ENCODE data around the gene SERGEF.

DNA sequence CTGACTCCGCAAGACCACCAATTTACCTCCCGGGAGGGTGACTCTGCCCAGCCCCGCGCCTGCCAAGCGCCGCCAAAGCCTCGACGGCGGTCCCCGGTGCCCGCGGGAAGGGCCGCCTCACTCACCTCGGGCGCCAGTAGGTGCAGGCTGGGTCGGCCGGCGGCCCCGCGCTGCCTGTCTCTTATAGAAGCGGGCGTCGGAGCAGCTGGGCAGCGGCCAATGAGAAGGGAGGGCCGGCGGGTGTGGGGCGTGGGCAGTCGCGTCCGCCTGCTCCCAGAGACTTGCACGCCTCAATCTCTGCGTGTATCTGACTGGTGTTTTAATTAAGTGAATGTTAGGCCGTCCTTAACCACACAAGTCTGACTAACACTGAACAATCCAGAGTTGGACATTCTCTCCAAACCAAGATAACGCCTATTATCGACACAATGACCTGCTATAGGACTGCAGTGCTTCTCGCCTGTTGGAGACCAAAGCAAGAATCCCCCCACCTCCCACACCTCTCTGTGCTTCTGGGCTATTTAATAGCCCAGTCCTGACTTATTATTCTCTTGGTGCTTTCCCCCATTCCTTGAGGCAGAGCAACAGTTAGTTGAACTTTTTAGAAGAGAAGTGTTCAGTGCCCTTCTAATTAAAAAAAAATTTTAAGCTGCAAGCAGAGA lies 33.4 kb upstream of the SERGEF start, which contains the start of gene TPH1:
- TF ChIP-seq IKZF1 (IDR thresholded peaks at IDR 0.05) (no peak), MYNN (CRISPR knock-in tag; IDR thresholded peaks at IDR 0.05; ENCODE audit: low read depth) (no peak), SP1 (IDR thresholded peaks at IDR 0.05) (no peak), SP1 (CRISPR knock-in tag; IDR thresholded peaks at IDR 0.05) (no peak), NAIF1 (CRISPR knock-in tag; IDR thresholded peaks at IDR 0.05; ENCODE audit: borderline replicate concordance) (no peak), EZH2 (conservative IDR thresholded peaks at IDR 0.05; ENCODE audit: low read depth, low read length) (no peak), PHF8 (CRISPR knock-in tag; IDR thresholded peaks at IDR 0.05) (no peak), ZNF143 (CRISPR knock-in tag; IDR thresholded peaks at IDR 0.05) (no peak), POLR2A (IDR thresholded peaks at IDR 0.05; ENCODE audit: insufficient read depth in 1 of 2, low read depth in 2 of 2, low read length in 2 of 2) (no peak), TCF7L2 (IDR thresholded peaks at IDR 0.05; ENCODE audit: low read depth, low read length) (no peak), JUND (CRISPR knock-in tag; IDR thresholded peaks at IDR 0.05) (no peak)
- TF ChIP-seq, protein P1, sequence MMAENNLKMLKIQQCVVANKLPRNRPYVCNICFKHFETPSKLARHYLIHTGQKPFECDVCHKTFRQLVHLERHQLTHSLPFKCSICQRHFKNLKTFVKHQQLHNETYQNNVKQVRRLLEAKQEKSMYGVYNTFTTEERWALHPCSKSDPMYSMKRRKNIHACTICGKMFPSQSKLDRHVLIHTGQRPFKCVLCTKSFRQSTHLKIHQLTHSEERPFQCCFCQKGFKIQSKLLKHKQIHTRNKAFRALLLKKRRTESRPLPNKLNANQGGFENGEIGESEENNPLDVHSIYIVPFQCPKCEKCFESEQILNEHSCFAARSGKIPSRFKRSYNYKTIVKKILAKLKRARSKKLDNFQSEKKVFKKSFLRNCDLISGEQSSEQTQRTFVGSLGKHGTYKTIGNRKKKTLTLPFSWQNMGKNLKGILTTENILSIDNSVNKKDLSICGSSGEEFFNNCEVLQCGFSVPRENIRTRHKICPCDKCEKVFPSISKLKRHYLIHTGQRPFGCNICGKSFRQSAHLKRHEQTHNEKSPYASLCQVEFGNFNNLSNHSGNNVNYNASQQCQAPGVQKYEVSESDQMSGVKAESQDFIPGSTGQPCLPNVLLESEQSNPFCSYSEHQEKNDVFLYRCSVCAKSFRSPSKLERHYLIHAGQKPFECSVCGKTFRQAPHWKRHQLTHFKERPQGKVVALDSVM (CRISPR knock-in tag; IDR thresholded peaks at IDR 0.05): no peak
- TF ChIP-seq, protein P2, sequence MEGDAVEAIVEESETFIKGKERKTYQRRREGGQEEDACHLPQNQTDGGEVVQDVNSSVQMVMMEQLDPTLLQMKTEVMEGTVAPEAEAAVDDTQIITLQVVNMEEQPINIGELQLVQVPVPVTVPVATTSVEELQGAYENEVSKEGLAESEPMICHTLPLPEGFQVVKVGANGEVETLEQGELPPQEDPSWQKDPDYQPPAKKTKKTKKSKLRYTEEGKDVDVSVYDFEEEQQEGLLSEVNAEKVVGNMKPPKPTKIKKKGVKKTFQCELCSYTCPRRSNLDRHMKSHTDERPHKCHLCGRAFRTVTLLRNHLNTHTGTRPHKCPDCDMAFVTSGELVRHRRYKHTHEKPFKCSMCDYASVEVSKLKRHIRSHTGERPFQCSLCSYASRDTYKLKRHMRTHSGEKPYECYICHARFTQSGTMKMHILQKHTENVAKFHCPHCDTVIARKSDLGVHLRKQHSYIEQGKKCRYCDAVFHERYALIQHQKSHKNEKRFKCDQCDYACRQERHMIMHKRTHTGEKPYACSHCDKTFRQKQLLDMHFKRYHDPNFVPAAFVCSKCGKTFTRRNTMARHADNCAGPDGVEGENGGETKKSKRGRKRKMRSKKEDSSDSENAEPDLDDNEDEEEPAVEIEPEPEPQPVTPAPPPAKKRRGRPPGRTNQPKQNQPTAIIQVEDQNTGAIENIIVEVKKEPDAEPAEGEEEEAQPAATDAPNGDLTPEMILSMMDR (CRISPR knock-in tag; IDR thresholded peaks at IDR 0.05): no peak
